GM23338 (cell line): Measurements from ENCODE around the gene GFI1B. TPM values are rescaled to one million over a fixed set of nuclear protein-coding genes. Genes with fewer than 3 reads are reported as not detected.

Experiments used
- ATAC-seq: fragments of 200-7000 bp; cut with Tn5 transposase; 3 replicates; pipeline ENCODE4 v1.9.1; 2020
- DNase-seq: peaks from one replicate; pipeline ENCODE4 v3.0.0-alpha.2; 2015; ENCODE audit warnings: low spot score
- H2AFZ ChIP-seq: fragments of 200-600 bp; sonication (generic); 2 replicates; pipeline ENCODE4 v1.8.0; 2016; ENCODE audit warnings: antibody characterized with exemption, mild to moderate bottlenecking, moderate library complexity
- H3F3A ChIP-seq: fragments of 200-600 bp; sonication (generic); replicated peaks from 2 replicates; pipeline ENCODE4 v1.8.0; 2017; ENCODE audit warnings: antibody characterized with exemption, mixed run types, low read depth
- H3K27ac ChIP-seq: fragments of 200-600 bp; sonication (generic); 2 replicates; pipeline ENCODE4 v1.6.1; 2016; ENCODE audit warnings: low read depth
- H3K27me3 ChIP-seq: fragments of 200-600 bp; sonication (generic); 2 replicates; pipeline ENCODE4 v1.8.0; 2016; ENCODE audit warnings: mild to moderate bottlenecking, mixed run types, moderate library complexity; ENCODE audit not compliant: insufficient read depth
- H3K36me3 ChIP-seq: fragments of 200-600 bp; sonication (generic); 2 replicates; pipeline ENCODE4 v1.8.0; 2016; ENCODE audit warnings: mild to moderate bottlenecking; ENCODE audit not compliant: insufficient read depth
- H3K4me1 ChIP-seq: fragments of 200-600 bp; sonication (generic); 2 replicates; pipeline ENCODE4 v1.8.0; 2016; ENCODE audit warnings: mild to moderate bottlenecking, moderate library complexity; ENCODE audit not compliant: insufficient read depth
- H3K4me2 ChIP-seq: fragments of 200-600 bp; sonication (generic); 2 replicates; pipeline ENCODE4 v1.7.1; 2017; ENCODE audit warnings: mixed run types
- H3K4me3 ChIP-seq: fragments of 200-600 bp; sonication (generic); 2 replicates; pipeline ENCODE4 v1.6.1; 2016; ENCODE audit warnings: mixed run types
- H3K79me2 ChIP-seq: fragments of 200-600 bp; sonication (generic); replicated peaks from 2 replicates; pipeline ENCODE4 v1.8.0; 2017; ENCODE audit warnings: mild to moderate bottlenecking; ENCODE audit not compliant: insufficient read depth
- H3K9me2 ChIP-seq: fragments of 200-600 bp; sonication (generic); 2 replicates; pipeline ENCODE4 v1.8.0; 2017; ENCODE audit not compliant: insufficient read depth
- H4K20me1 ChIP-seq: fragments of 200-600 bp; sonication (generic); replicated peaks from 2 replicates; pipeline ENCODE4 v1.8.0; 2017; ENCODE audit warnings: mild to moderate bottlenecking; ENCODE audit not compliant: insufficient read depth
- H3K27ac Mint-ChIP-seq: 2 replicates; pipeline ENCODE4 v1.8.0; 2020; ENCODE audit warnings: inconsistent platforms, mild to moderate bottlenecking, moderate library complexity, mixed read lengths
- H3K27me3 Mint-ChIP-seq: 3 replicates; pipeline ENCODE4 v1.8.0; 2022; ENCODE audit warnings: low read depth, mild to moderate bottlenecking, moderate library complexity, mixed read lengths, inconsistent platforms; ENCODE audit not compliant: insufficient read depth, poor library complexity
- H3K36me3 Mint-ChIP-seq: 3 replicates; pipeline ENCODE4 v1.8.0; 2021; ENCODE audit warnings: low read depth, mild to moderate bottlenecking, inconsistent platforms, moderate library complexity, mixed read lengths
- H3K4me1 Mint-ChIP-seq: 3 replicates; pipeline ENCODE4 v1.8.0; 2020; ENCODE audit warnings: mild to moderate bottlenecking, inconsistent platforms, mixed read lengths
- H3K4me3 Mint-ChIP-seq: 3 replicates; pipeline ENCODE4 v1.8.0; 2021; ENCODE audit warnings: moderate library complexity, mild to moderate bottlenecking, inconsistent platforms, mixed read lengths
- H3K9me3 Mint-ChIP-seq: 3 replicates; pipeline ENCODE4 v1.8.0; 2020; ENCODE audit warnings: moderate library complexity, mild to moderate bottlenecking, inconsistent platforms, mixed read lengths
- CREB1 ChIP-seq: fragments of 250-450 bp; sonication (Bioruptor Pico); IDR thresholded peaks from 2 replicates; pipeline ENCODE4 v1.5.0; 2020; ENCODE audit warnings: low read depth, mild to moderate bottlenecking, moderate library complexity
- ETS1 ChIP-seq: IDR thresholded peaks from 2 replicates; pipeline ENCODE4 v1.6.1; 2016; ENCODE audit warnings: antibody characterized with exemption
- EZH2 ChIP-seq: fragments of 200-600 bp; sonication (generic); IDR thresholded peaks from one replicate; pipeline ENCODE4 v1.8.0; 2017; ENCODE audit warnings: antibody characterized with exemption, mild to moderate bottlenecking, low read depth; ENCODE audit not compliant: unreplicated experiment
- EZH2phosphoT487 ChIP-seq: fragments of 200-600 bp; sonication (generic); IDR thresholded peaks from one replicate; pipeline ENCODE4 v1.8.1; 2018; ENCODE audit warnings: antibody characterized with exemption; ENCODE audit not compliant: unreplicated experiment
- JUNB ChIP-seq: IDR thresholded peaks from one replicate; pipeline ENCODE4 v1.6.1; 2016; ENCODE audit warnings: antibody characterized with exemption; ENCODE audit not compliant: unreplicated experiment
- NANOG ChIP-seq: IDR thresholded peaks from 2 replicates; pipeline ENCODE4 v1.6.1; 2016; ENCODE audit warnings: antibody characterized with exemption, borderline replicate concordance
- POLR2AphosphoS5 ChIP-seq: IDR thresholded peaks from 2 replicates; pipeline ENCODE4 v1.6.1; 2016; ENCODE audit warnings: antibody characterized with exemption, low read depth
- REST ChIP-seq: IDR thresholded peaks from one replicate; pipeline ENCODE4 v1.6.1; 2018; ENCODE audit warnings: antibody characterized with exemption; ENCODE audit not compliant: unreplicated experiment
- STAT1 ChIP-seq: IDR thresholded peaks from one replicate; pipeline ENCODE4 v1.6.1; 2016; ENCODE audit warnings: antibody characterized with exemption; ENCODE audit not compliant: unreplicated experiment
- ZNF114 ChIP-seq: fragments of 250-450 bp; sonication (Bioruptor Pico); IDR thresholded peaks from 2 replicates; pipeline ENCODE4 v1.5.0; 2020; ENCODE audit warnings: mild to moderate bottlenecking, moderate library complexity
- ZNF331 ChIP-seq: fragments of 250-450 bp; sonication (Bioruptor Pico); IDR thresholded peaks from 2 replicates; pipeline ENCODE4 v1.5.0; 2020; ENCODE audit warnings: low read depth, mild to moderate bottlenecking, moderate library complexity
- ZNF462 ChIP-seq: fragments of 250-450 bp; sonication (Bioruptor Pico); IDR thresholded peaks from 2 replicates; pipeline ENCODE4 v1.5.0; 2020; ENCODE audit warnings: mild to moderate bottlenecking, moderate library complexity
- polyA plus RNA-seq: library from polyadenylated mRNA; unstranded; fragments of >200 nt; fragmentation: Nextera tagmentation; extraction: Ambion mirVana; gene quantifications from 2 replicates; pipeline ENCODE4 v1.2.1, GENCODE V29; 2016
- total RNA-seq: library from RNA; depleted of rRNA; stranded (reverse); fragments of >200 nt; shearing (Covaris generic); gene quantifications from 2 replicates; pipeline ENCODE4 v1.2.3, GENCODE V29; 2014
- TF ChIP-seq, protein P1 (sequence below), 2 experiments: fragments of 200-600 bp in 1 of 2; sonication (generic) in 1 of 2; conservative IDR thresholded peaks; 2 replicates each; pipeline versions ENCODE4 v1.5.1 to v1.6.1; 2016 to 2017; ENCODE audit warnings: antibody characterized with exemption in 2 of 2, low read depth in 2 of 2, mild to moderate bottlenecking in 2 of 2, moderate library complexity in 1 of 2

GFI1B gene
- total and polyA plus RNA-seq, 2 experiments from 2014 or later, result 0.38 TPM; not detected in 1

- no peaks in the 10 kb centered on the region for H3K27me3 ChIP-seq
- ATAC-seq, result no peak
Observed at GRCh38 chr9:132989014-132989310, 10.5 kb downstream of the GFI1B start.

More at GRCh38 chr9:132989014-132989310, 10.5 kb downstream of the GFI1B start:
- Histone ChIP-seq H3K4me3 (no peak overlapping the region), H3K4me1 (peaks cover 7% of the 10 kb centered on the region; the same call in 1 of the 2 replicates), H3K36me3 (no peaks in the 10 kb centered on the region), H3K27ac (no peak overlapping the region), H2AFZ (no peak overlapping the region), H4K20me1 (no peaks in the 10 kb centered on the region), H3F3A (no peaks in the 10 kb centered on the region), H3K4me2 (no peak overlapping the region), H3K9me2 (no peaks in the 10 kb centered on the region), H3K79me2 (no peaks in the 10 kb centered on the region)
- H3K4me3 Mint-ChIP-seq, result no peak overlapping the region
- peaks cover 17% of the 10 kb centered on the region for H3K27me3 Mint-ChIP-seq
- peaks cover 17% of the 10 kb centered on the region for H3K4me1 Mint-ChIP-seq
- H3K27ac Mint-ChIP-seq, result no peak overlapping the region
- no peak for TF ChIP-seq ETS1
- no peak for TF ChIP-seq EZH2
- TF ChIP-seq, protein P1, sequence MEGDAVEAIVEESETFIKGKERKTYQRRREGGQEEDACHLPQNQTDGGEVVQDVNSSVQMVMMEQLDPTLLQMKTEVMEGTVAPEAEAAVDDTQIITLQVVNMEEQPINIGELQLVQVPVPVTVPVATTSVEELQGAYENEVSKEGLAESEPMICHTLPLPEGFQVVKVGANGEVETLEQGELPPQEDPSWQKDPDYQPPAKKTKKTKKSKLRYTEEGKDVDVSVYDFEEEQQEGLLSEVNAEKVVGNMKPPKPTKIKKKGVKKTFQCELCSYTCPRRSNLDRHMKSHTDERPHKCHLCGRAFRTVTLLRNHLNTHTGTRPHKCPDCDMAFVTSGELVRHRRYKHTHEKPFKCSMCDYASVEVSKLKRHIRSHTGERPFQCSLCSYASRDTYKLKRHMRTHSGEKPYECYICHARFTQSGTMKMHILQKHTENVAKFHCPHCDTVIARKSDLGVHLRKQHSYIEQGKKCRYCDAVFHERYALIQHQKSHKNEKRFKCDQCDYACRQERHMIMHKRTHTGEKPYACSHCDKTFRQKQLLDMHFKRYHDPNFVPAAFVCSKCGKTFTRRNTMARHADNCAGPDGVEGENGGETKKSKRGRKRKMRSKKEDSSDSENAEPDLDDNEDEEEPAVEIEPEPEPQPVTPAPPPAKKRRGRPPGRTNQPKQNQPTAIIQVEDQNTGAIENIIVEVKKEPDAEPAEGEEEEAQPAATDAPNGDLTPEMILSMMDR (conservative IDR thresholded peaks at IDR 0.05; ENCODE audit: low read depth in 2 of 2), result no peak
- no peak for TF ChIP-seq EZH2phosphoT487
- TF ChIP-seq STAT1, result no peak
- TF ChIP-seq JUNB, result no peak
- no peak for TF ChIP-seq ZNF462 (CRISPR knock-in tag)
- no peak for TF ChIP-seq REST
- TF ChIP-seq POLR2AphosphoS5, result no peak
- TF ChIP-seq CREB1 (CRISPR knock-in tag), result no peak
- no peak for TF ChIP-seq ZNF331 (CRISPR knock-in tag)
- TF ChIP-seq NANOG, result no peak
- no peak for TF ChIP-seq ZNF114 (CRISPR knock-in tag)
- no peaks in the 10 kb centered on the region for H3K9me3 Mint-ChIP-seq
- H3K36me3 Mint-ChIP-seq, result no peaks in the 10 kb centered on the region; the same call in 2 of the 3 replicates
- DNase-seq, result no peak
